Esophagus mucosa (tissue), 1 donor: ENCODE results near the gene ACP7. TPM values are rescaled to one million over a fixed set of nuclear protein-coding genes. Genes with fewer than 3 reads are reported as not detected.
"Not testable (repeated sequence)": the region's sequence is repeated elsewhere in the genome, so short reads cannot be mapped to it uniquely, and the experiment has no call there.

ENCODE experiments used
- ATAC-seq: fragments of 200-7000 bp; cut with Tn5 transposase; one replicate; pipeline ENCODE4 v1.9.1; 2020
- total RNA-seq: library from RNA; stranded (reverse); gene quantifications from one replicate; pipeline ENCODE4 v1.2.4, GENCODE V29; 2023
- donor health status: DM: yes; HTN: yes; CAD: no.

The ACP7 gene
- 0.32 TPM for total RNA-seq

GRCh38 chr19:39083983-39084731 lies at the start of gene ACP7:
Gene ACP7 (plus strand): TSS chr19:39084368. CDS start chr19:39085270, 902 bp downstream.
- peak; percentile 65 for ATAC-seq

- ATAC-seq = no peak
These were observed 47.6 kb upstream of the ACP7 start for GRCh38 chr19:39036581-39036980.

- ATAC-seq = no peak
These were observed 47.0 kb upstream of the ACP7 start for GRCh38 chr19:39037194-39037593.

- ATAC-seq = peak; percentile 58
These were observed 46.1 kb upstream of the ACP7 start for GRCh38 chr19:39038098-39038497.

GRCh38 chr19:39045506-39045905 lies 38.7 kb upstream of the ACP7 start:
- ATAC-seq = no peak

- peak; percentile 77 for ATAC-seq
These were observed 37.9 kb upstream of the ACP7 start for GRCh38 chr19:39046037-39046821.

GRCh38 chr19:39047073-39047472 lies 37.1 kb upstream of the ACP7 start:
- no peak for ATAC-seq

GRCh38 chr19:39052243-39052746 lies 31.9 kb upstream of the ACP7 start:
- ATAC-seq = peak; percentile 58

- ATAC-seq = no peak
These were observed 31.3 kb upstream of the ACP7 start for GRCh38 chr19:39052846-39053245.

GRCh38 chr19:39053276-39054090 lies 30.7 kb upstream of the ACP7 start:
- ATAC-seq = no peak

GRCh38 chr19:39054091-39054470 lies 30.1 kb upstream of the ACP7 start:
- ATAC-seq = no peak

- ATAC-seq = peak; percentile 54
These were observed 26.6 kb upstream of the ACP7 start for GRCh38 chr19:39057615-39058014.

GRCh38 chr19:39059302-39059701 lies 24.9 kb upstream of the ACP7 start:
- no peak for ATAC-seq

GRCh38 chr19:39060171-39060570 lies 24.0 kb upstream of the ACP7 start:
- no peak for ATAC-seq

GRCh38 chr19:39064405-39064804 lies 19.8 kb upstream of the ACP7 start:
- no peak for ATAC-seq

GRCh38 chr19:39065928-39066327 lies 18.2 kb upstream of the ACP7 start:
- ATAC-seq = no peak

GRCh38 chr19:39067104-39067503 lies 17.1 kb upstream of the ACP7 start:
- no peak for ATAC-seq

GRCh38 chr19:39068259-39068658 lies 15.9 kb upstream of the ACP7 start:
- ATAC-seq = not testable (repeated sequence)

GRCh38 chr19:39070888-39071287 lies 13.3 kb upstream of the ACP7 start:
- no peak for ATAC-seq

GRCh38 chr19:39074205-39074692 lies 9.9 kb upstream of the ACP7 start:
- ATAC-seq = no peak

GRCh38 chr19:39074942-39075341 lies 9.2 kb upstream of the ACP7 start:
- no peak for ATAC-seq

GRCh38 chr19:39077323-39077722 lies 6.8 kb upstream of the ACP7 start:
- ATAC-seq = no peak
